Heart left ventricle (tissue), 16 donors: ENCODE data around the gene OGFR. TPM values are rescaled to one million over a fixed set of nuclear protein-coding genes. Genes with fewer than 3 reads are reported as not detected.
"Not testable (repeated sequence)": the region's sequence is repeated elsewhere in the genome, so short reads cannot be mapped to it uniquely, and the experiment has no call there.

Experiments
- ATAC-seq, 4 donors: fragments of 200-7000 bp; cut with Tn5 transposase; one replicate each; pipeline ENCODE4 v1.9.1; 2020 to 2022; ENCODE audit warnings: moderate library complexity in 4 of 4, mild to moderate bottlenecking in 3 of 4, moderate number of reproducible peaks in 1 of 4
- DNase-seq, 5 donors: peaks; one replicate each; pipeline ENCODE4 v3.0.0-alpha.2; 2020
- H3K27ac ChIP-seq, 12 donors: fragments of 200-600 bp; sonication (generic) in 4 of 12; one replicate each; pipeline versions ENCODE4 v1.5.0 to v1.8.0; 2016 to 2022; ENCODE audit warnings: mild to moderate bottlenecking in 2 of 12
- H3K27me3 ChIP-seq, 9 donors: fragments of 200-600 bp; sonication (generic) in 2 of 9; one replicate each; pipeline versions ENCODE4 v1.5.1 to v1.8.0; 2016 to 2022; ENCODE audit warnings: mild to moderate bottlenecking in 3 of 9
- H3K36me3 ChIP-seq, 9 donors: fragments of 200-600 bp; sonication (generic) in 2 of 9; one replicate each; pipeline versions ENCODE4 v1.5.0 to v1.8.0; 2018 to 2022; ENCODE audit warnings: mild to moderate bottlenecking in 2 of 9
- H3K4me1 ChIP-seq, 12 donors: fragments of 200-600 bp; sonication (generic) in 4 of 12; one replicate each; pipeline versions ENCODE4 v1.5.0 to v1.8.0; 2016 to 2022; ENCODE audit warnings: mild to moderate bottlenecking in 3 of 12
- H3K4me3 ChIP-seq, 12 donors: fragments of 200-600 bp; sonication (generic) in 4 of 12; one replicate each; pipeline versions ENCODE4 v1.5.0 to v1.8.0; 2017 to 2022; ENCODE audit warnings: mild to moderate bottlenecking in 9 of 12, moderate library complexity in 4 of 12
- H3K9me3 ChIP-seq, 12 donors: fragments of 200-600 bp; sonication (generic) in 4 of 12; one replicate each; pipeline versions ENCODE4 v1.5.0 to v1.8.0; 2016 to 2022; ENCODE audit warnings: mild to moderate bottlenecking in 1 of 12
- CTCF ChIP-seq, 12 donors: fragments of 200-600 bp; sonication (generic) in 4 of 12; IDR thresholded peaks; one replicate each; pipeline versions ENCODE4 v1.5.0 to v1.8.0; 2018 to 2022; ENCODE audit warnings: antibody characterized with exemption in 12 of 12, mild to moderate bottlenecking in 5 of 12
- POLR2A ChIP-seq, 2 donors: fragments of 450-650 bp; IDR thresholded peaks; one replicate each; pipeline ENCODE4 v1.6.1; 2017; ENCODE audit warnings: antibody characterized with exemption in 2 of 2, mild to moderate bottlenecking in 2 of 2, moderate library complexity in 2 of 2
- WGBS, 4 donors: extraction: QIAGEN DNeasy Blood & Tissue Kit in 2 of 4; methylation state at CpG; one replicate each; pipeline versions ENCODE4 v1.1.5 to v1.1.7; 2013 to 2018; 5-methylcytosine and 5-hydroxymethylcytosine counted together
- intact Hi-C, 10 donors: fragments of 100-400 bp; cut with DNase I; formaldehyde crosslinking; loops; one replicate each; pipeline versions ENCODE4 v1.11.1 to v1.14.2; 2022
- polyA plus RNA-seq, 2 donors: library from polyadenylated mRNA; stranded (reverse); fragments of 200-250 nt; gene quantifications; one replicate each; pipeline ENCODE4 v1.2.3, GENCODE V29; 2013
- total RNA-seq, 9 donors: library from RNA; depleted of rRNA in 2 of 9; stranded (reverse); fragments of >200 nt in 2 of 9; fragmentation: NEBNext Ultra II Directional in 3 of 9; extraction: Animal tissue kit (Norgen Biotek cat#: 25700) in 3 of 9; gene quantifications; one replicate each; pipeline versions ENCODE4 v1.1.0 to v1.2.4, GENCODE V29; 2016 to 2023
- donor health status: ischemic (EF 13 %, LVEDD 7.1; RV severe dilation, severe dysfunction).
- donor health status: healthy with polysubstance abuse.
- donor health status: DM: no; HTN: yes; CAD: no.
- donor health status: DM: no; HTN: no; CAD: no.
- donor health status: ischemic (EF 25% LVEDD 6.9; RV normal size, moderate dysfunction).
- donor health status: ischemic (EF 25% LVEDD 5.7; RV mildly dilated, moderate dysfunction).
- donor health status: healthy.
- donor health status: DM: yes; HTN: yes; CAD: no.
- donor health status: ischemic (EF 35%, LVEDD 5.7; RV mildly dilated, moderate dysfunction).
- donor health status: nonischemic (EF 11% LVEDD 7.7; RV severe dilation, severe dysfunction).
- donor health status: DM: yes; HTN: yes; CAD: no.
- donor health status: PGD.
- donor health status: ischemic (EF 29% LVEDD 5.4; RV normal size, mild dysfunction).
- donor health status: nonischemic (EF 23%, LVEDD 6.1; RV moderate dilation, normal function).

OGFR gene
- total and polyA plus RNA-seq, 11 donors, result 14.9 to 46.9 (median 21.2) TPM

GRCh38 chr20:62849431-62849830 lies 44.8 kb downstream of the OGFR start:
- no peak for DNase-seq
- TF ChIP-seq CTCF (IDR thresholded peaks at IDR 0.05) (no peak), POLR2A (IDR thresholded peaks at IDR 0.05) (no peak)
- ATAC-seq, result no peak
- intact Hi-C loops, result no loop called here
- no peaks in the 10 kb centered on the region for H3K9me3 ChIP-seq
- H3K4me1 ChIP-seq, result no peaks in the 10 kb centered on the region
- H3K4me3 ChIP-seq, result no peak overlapping the region
- H3K27ac ChIP-seq, result no peak overlapping the region
- H3K27me3 ChIP-seq, result no peaks in the 10 kb centered on the region
- H3K36me3 ChIP-seq, result peaks cover 0 to 32% (median 24%) of the 10 kb centered on the region in 9 donors

- Histone ChIP-seq H3K4me1 (no peaks in the 10 kb centered on the region), H3K27ac (no peak overlapping the region)
- 85 to 93% (median 90%) methylated on average over 21 to 22 of the region's 22 CpGs for WGBS, 4 donors
Observed at GRCh38 chr20:62850333-62850974, 45.8 kb downstream of the OGFR start.

GRCh38 chr20:62852196-62852595 lies 47.6 kb downstream of the OGFR start:
- no peak overlapping the region for H3K27ac ChIP-seq
- peaks cover 0 to 48% (median 34%) of the 10 kb centered on the region in 9 donors for H3K36me3 ChIP-seq
- ATAC-seq (no peak), DNase-seq (no peak)
- H3K4me3 ChIP-seq, result no peak overlapping the region
- H3K9me3 ChIP-seq, result no peaks in the 10 kb centered on the region
- H3K4me1 ChIP-seq, result no peaks in the 10 kb centered on the region
- intact Hi-C loops, result no loop called here
- H3K27me3 ChIP-seq, result no peaks in the 10 kb centered on the region
- TF ChIP-seq CTCF (IDR thresholded peaks at IDR 0.05), result no peak
- TF ChIP-seq POLR2A (IDR thresholded peaks at IDR 0.05), result no peak
- 92 to 96% (median 93%) methylated on average over 6 to 8 of the region's 8 CpGs for WGBS, 4 donors

More at GRCh38 chr20:62850333-62850974, 45.8 kb downstream of the OGFR start:
- DNase-seq, result no peak
- H3K9me3 ChIP-seq, result no peaks in the 10 kb centered on the region
- no peak overlapping the region for H3K4me3 ChIP-seq
- no peak for ATAC-seq
- peaks cover 0 to 39% (median 25%) of the 10 kb centered on the region in 9 donors for H3K36me3 ChIP-seq
- H3K27me3 ChIP-seq, result no peaks in the 10 kb centered on the region
- no peak for TF ChIP-seq POLR2A (IDR thresholded peaks at IDR 0.05)
- no peak for TF ChIP-seq CTCF (IDR thresholded peaks at IDR 0.05)
- intact Hi-C loops, result no loop called here

GRCh38 chr20:62852841-62853240 lies 48.2 kb downstream of the OGFR start:
- Histone ChIP-seq H3K36me3 (peaks cover 0 to 53% (median 36%) of the 10 kb centered on the region in 9 donors), H3K4me3 (no peak overlapping the region), H3K27ac (no peak overlapping the region), H3K27me3 (no peaks in the 10 kb centered on the region), H3K4me1 (no peaks in the 10 kb centered on the region), H3K9me3 (no peaks in the 10 kb centered on the region)
- DNase-seq, result no peak
- 94 to 97% (median 96%) methylated on average over 12 of the region's 12 CpGs for WGBS, 4 donors
- TF ChIP-seq CTCF (IDR thresholded peaks at IDR 0.05) (no peak), POLR2A (IDR thresholded peaks at IDR 0.05) (no peak)
- intact Hi-C loops, result no loop called here
- no peak for ATAC-seq

GRCh38 chr20:62853304-62853703 lies 48.7 kb downstream of the OGFR start:
- intact Hi-C loops, DNase-seq, H3K9me3 ChIP-seq, H3K27ac ChIP-seq, H3K4me3 ChIP-seq, H3K27me3 ChIP-seq, ATAC-seq, H3K4me1 ChIP-seq: not testable (repeated sequence)
- peaks cover 0 to 53% (median 36%) of the 10 kb centered on the region in 9 donors for H3K36me3 ChIP-seq
- WGBS, 4 donors, result 90 to 96% (median 93%) methylated on average over 6 of the region's 6 CpGs
